ENCODE data around the gene PHACTR2.

DNA sequence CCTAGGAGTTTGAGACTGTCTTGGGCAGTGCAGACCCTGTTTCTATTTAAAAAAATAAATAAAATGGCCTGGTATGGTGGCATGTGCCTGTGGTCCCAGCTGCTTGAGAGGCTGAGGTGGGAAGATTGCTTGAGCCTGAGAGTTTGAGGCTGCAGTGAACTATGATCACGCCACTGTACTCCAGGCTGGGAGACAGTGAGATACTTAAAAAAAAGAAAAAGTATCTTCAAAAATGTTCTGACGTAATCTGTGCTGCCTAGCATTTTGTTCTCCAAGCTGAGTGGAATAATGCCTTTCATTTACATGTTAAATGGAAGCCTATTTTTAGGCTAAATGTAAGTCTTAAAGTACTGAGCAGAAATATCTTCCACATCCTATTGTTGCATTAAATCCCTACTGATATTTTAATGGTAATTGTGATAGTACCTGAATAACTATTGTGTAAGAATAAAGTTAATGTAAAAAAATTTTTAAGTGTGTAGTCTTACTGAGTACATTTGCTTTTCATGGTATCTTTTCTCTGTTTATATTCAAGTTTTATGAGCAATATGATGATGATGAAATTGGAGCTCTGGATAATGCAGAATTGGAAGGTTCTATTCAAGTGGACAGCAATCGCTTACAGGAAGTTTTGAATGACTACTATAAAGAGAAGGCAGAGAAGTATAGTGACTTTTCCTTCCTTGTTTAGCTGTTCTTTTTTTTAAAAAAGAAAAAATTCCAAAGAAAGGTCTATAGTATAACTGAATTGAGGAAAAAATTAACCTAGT is 182.3 kb downstream of the PHACTR2 start:
- TF ChIP-seq, protein P1, sequence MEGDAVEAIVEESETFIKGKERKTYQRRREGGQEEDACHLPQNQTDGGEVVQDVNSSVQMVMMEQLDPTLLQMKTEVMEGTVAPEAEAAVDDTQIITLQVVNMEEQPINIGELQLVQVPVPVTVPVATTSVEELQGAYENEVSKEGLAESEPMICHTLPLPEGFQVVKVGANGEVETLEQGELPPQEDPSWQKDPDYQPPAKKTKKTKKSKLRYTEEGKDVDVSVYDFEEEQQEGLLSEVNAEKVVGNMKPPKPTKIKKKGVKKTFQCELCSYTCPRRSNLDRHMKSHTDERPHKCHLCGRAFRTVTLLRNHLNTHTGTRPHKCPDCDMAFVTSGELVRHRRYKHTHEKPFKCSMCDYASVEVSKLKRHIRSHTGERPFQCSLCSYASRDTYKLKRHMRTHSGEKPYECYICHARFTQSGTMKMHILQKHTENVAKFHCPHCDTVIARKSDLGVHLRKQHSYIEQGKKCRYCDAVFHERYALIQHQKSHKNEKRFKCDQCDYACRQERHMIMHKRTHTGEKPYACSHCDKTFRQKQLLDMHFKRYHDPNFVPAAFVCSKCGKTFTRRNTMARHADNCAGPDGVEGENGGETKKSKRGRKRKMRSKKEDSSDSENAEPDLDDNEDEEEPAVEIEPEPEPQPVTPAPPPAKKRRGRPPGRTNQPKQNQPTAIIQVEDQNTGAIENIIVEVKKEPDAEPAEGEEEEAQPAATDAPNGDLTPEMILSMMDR (conservative IDR thresholded peaks at IDR 0.05), result no peak
- TF ChIP-seq ZFX (IDR thresholded peaks at IDR 0.05), result no peak
